Brain microvascular endothelial cell (primary cell): ENCODE measurements around the gene ZNF277.

Experiments
- DNase-seq: peaks from one replicate; pipeline ENCODE4 v3.0.0-alpha.2; 2020
- H3K27ac ChIP-seq: fragments of 250-450 bp; sonication (Bioruptor Pico); 2 replicates; pipeline ENCODE4 v1.5.1; 2020; ENCODE audit warnings: mild to moderate bottlenecking, moderate library complexity
- H3K27me3 ChIP-seq: fragments of 250-450 bp; sonication (Bioruptor Pico); replicated peaks from 2 replicates; pipeline ENCODE4 v1.5.1; 2020; ENCODE audit warnings: mild to moderate bottlenecking
- H3K36me3 ChIP-seq: fragments of 250-450 bp; sonication (Bioruptor Pico); replicated peaks from 2 replicates; pipeline ENCODE4 v1.5.1; 2020; ENCODE audit warnings: mild to moderate bottlenecking
- H3K4me3 ChIP-seq: 2 replicates; pipeline ENCODE4 v1.5.1; 2011; ENCODE audit warnings: low read depth, mild to moderate bottlenecking, control low read depth, low read length, moderate library complexity
- in situ Hi-C: cut with HindIII; loops from 2 replicates; pipeline ENCODE4 v1.10.0; 2017; ENCODE audit warnings: low sequenced_read_pairs, low pct_ligation_motif_present
- TF ChIP-seq, protein P1 (sequence below): IDR thresholded peaks from 2 replicates; pipeline ENCODE4 v1.5.1; 2011; ENCODE audit warnings: low read depth, mild to moderate bottlenecking, moderate library complexity, low read length, control low read depth, inconsistent platforms; ENCODE audit errors: missing control alignments

The ZNF277 gene

DNA sequence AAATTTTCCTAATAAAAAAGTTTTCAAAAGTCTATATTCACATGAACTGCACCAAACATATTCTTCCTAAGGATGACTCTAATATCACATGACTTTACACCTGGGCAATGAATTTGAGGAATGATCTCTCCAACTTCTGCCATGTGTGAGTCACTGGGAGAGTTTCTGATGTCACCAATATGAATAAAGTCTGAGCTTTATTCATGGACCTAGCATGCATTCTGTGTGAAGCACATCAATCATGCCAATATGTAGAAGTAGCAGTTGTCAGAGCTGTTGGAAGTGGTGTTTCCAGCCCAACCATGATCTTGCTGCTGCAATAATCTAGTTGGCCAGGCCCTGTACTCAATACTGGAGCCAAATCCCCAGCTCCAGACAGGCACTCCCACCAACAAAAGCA is 152.0 kb downstream of the ZNF277 start:
- no peaks in the 10 kb centered on the region for H3K36me3 ChIP-seq
- no peaks in the 10 kb centered on the region for H3K27me3 ChIP-seq
- in situ Hi-C loops = no loop called here
- no peak overlapping the region for H3K27ac ChIP-seq
- no peak for DNase-seq
- TF ChIP-seq, protein P1, sequence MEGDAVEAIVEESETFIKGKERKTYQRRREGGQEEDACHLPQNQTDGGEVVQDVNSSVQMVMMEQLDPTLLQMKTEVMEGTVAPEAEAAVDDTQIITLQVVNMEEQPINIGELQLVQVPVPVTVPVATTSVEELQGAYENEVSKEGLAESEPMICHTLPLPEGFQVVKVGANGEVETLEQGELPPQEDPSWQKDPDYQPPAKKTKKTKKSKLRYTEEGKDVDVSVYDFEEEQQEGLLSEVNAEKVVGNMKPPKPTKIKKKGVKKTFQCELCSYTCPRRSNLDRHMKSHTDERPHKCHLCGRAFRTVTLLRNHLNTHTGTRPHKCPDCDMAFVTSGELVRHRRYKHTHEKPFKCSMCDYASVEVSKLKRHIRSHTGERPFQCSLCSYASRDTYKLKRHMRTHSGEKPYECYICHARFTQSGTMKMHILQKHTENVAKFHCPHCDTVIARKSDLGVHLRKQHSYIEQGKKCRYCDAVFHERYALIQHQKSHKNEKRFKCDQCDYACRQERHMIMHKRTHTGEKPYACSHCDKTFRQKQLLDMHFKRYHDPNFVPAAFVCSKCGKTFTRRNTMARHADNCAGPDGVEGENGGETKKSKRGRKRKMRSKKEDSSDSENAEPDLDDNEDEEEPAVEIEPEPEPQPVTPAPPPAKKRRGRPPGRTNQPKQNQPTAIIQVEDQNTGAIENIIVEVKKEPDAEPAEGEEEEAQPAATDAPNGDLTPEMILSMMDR = no peak
- H3K4me3 ChIP-seq = no peak overlapping the region

DNA sequence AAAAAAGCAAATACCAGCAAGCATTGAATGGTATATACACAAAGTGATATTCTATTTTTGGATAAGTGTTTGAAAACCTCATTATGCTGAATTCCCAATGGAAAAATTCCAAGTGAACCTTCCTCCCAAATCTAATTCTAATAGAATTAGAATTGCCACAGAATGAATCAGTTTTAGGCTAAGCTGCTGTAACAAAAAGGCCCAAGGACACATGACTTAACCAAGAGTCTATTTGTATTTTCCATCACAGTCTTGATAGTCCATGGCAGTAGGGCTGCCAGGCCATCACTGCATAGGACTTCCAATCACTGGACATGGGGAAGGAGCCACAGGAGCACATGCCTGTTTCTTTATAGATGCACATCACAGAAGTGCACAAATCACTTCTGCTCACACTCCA is 152.6 kb downstream of the ZNF277 start:
- TF ChIP-seq, protein P1 = no peak
- DNase-seq = no peak
- in situ Hi-C loops = no loop called here
- Histone ChIP-seq H3K27me3 (no peaks in the 10 kb centered on the region), H3K27ac (no peak overlapping the region), H3K4me3 (no peak overlapping the region), H3K36me3 (no peaks in the 10 kb centered on the region)

DNA sequence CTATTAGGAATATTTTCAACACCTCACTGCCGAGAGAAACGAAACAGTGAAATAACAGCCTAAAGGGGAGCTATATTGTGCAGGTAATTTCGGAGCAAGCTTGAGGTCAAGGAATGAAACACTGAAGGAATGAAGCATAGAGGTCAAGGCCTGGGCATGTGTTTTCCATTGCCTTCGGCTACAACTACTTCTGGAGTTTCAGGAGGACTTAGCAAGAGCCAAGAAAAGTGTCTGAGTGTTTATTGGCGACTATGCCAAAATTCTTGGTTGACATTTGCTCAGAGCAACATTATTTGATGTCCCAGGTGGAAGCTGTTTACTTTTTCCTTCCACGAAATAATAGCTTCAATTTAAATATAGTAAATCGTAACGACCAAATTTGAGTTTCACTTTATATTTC is 154.2 kb downstream of the ZNF277 start:
- no peaks in the 10 kb centered on the region for H3K36me3 ChIP-seq
- no peaks in the 10 kb centered on the region for H3K27me3 ChIP-seq
- no peak overlapping the region for H3K27ac ChIP-seq
- in situ Hi-C loops = no loop called here
- H3K4me3 ChIP-seq = no peak overlapping the region
- TF ChIP-seq, protein P1 = no peak
- no peak for DNase-seq

DNA sequence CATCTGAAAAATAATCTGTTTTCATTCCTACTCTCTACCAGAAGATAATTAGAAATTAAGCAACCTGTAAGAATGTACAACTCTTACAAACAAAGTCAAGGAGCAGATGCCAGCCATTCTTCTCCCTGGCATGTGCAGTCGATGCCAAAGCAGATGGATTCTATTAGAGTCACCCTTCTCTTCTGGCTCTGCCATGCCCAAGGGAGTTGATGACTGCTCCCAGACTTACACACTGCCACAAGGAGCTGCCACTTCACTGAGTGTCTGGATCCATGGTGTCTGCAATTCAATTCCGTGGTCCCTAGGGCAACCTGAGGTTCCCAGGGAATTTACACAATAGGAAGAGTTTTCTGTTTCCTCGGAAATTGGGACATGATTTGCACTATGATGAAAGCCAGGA is 154.7 kb downstream of the ZNF277 start:
- Histone ChIP-seq H3K4me3 (no peak overlapping the region), H3K36me3 (no peaks in the 10 kb centered on the region), H3K27me3 (no peaks in the 10 kb centered on the region), H3K27ac (no peak overlapping the region)
- TF ChIP-seq, protein P1 = no peak
- DNase-seq = no peak
- in situ Hi-C loops = no loop called here

DNA sequence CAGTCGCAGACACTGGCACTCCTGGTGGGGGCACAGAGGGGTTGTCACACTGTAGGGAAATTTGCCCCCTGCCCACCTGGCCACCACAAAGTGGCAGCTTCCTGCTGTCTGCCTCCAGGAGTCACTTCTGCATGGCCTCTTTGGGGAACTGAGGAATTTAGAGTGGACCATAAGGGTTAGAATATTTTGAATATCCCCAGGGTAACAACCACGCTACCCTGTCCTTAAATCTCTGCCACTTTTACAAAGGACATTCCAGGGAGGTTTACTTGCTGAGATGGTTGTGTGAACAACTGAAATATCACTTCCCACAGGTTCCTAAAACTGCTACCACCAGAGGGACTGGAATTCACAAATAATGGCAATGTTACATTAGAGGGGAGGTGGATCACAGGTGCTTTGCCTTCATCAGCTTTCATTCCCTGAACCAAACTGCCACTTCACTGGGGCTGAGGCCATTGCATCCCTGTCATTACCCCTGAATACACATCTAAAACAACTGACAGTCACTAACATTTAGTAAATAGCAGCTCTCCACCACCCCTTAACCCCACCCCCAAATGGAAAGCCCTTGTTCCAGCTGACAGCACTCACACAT is 155.7 kb downstream of the ZNF277 start:
- in situ Hi-C loops = no loop called here
- Histone ChIP-seq H3K4me3 (no peak overlapping the region), H3K36me3 (no peaks in the 10 kb centered on the region), H3K27me3 (no peaks in the 10 kb centered on the region), H3K27ac (no peak overlapping the region)
- DNase-seq = no peak
- TF ChIP-seq, protein P1 = no peak

DNA sequence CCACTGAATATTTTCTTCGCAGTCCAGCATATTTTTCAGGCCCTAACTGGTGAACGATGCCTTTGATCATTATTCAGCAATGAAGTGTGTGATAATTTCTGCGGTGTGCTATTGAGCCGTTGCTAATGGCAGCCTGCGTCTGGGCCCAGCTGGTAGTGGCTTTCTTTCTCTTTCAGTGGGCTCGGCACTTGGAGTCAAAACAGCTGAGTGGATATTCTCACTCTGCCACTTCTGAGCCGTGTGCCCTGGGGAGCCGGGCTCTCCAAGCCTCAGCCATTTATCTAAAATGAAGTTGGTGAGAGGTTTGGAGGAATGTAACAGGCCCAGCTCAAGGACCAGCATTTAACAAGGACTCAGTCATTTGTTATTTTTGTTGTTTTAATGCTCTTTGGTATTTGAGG is 156.2 kb downstream of the ZNF277 start:
- in situ Hi-C loops = no loop called here
- TF ChIP-seq, protein P1 = no peak
- no peak overlapping the region for H3K27ac ChIP-seq
- H3K27me3 ChIP-seq = no peaks in the 10 kb centered on the region
- no peaks in the 10 kb centered on the region for H3K36me3 ChIP-seq
- no peak overlapping the region for H3K4me3 ChIP-seq
- DNase-seq = no peak
